CD4-positive, alpha-beta T cell treated with Interleukin-4 for 1 hour (primary cell): ENCODE results near the gene COL26A1.
"Not testable (repeated sequence)": the region's sequence is repeated elsewhere in the genome, so short reads cannot be mapped to it uniquely, and the experiment has no call there.

ENCODE experiments used
- DNase-seq, 2 donors: peaks; one replicate each; pipeline ENCODE4 v3.0.0-alpha.2; 2020 to 2022

Gene COL26A1

DNA sequence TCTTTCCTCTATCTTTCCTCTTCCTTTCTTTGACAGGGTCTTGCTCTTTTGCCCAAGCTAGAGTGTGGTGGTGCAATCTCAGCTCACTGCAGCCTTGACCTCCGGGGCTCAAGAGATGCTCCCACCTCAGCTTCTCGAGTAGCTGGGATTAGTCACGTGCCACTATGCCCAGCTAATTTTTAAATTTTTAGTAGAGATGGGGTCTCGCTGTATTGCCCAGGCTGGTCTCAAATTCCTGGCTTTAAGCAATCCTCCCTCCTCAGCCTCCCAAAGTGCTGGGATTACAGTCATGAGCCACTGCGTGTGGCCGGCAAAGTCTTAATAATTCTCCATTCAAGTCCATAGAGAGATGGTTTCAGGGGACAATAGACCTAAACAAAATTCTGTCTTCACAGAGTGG, 40.2 kb downstream of the COL26A1 start:
- no peak for DNase-seq

DNA sequence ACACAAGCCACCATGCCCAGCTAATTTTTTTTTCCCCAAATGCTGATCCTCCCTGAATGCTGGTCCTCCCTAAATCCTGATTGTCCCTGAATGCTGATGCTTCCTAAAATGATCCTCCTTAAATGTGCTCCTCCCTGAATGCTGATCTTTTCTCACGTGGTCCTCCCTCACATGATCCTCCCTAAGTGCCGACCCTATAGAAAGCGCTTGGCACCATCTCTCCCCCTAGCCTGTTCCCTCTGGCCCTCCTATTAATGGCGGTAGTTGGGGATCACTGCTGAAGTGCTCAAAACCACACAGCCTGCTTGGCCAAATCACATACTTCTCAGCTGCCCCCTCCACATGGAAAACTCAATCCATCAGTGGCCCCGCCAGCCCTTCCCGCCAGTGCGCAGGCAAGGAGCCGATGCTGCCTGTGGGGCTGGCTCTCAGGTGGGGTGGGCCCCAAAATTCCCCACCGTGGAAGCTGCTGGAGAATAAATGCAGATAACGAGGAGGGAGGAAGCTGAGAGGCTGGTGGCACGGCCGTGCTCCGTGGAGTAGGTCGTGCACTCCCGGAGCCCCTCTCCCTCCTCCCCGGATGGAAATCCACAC, 42.9 kb downstream of the COL26A1 start:
- no peak for DNase-seq

DNA sequence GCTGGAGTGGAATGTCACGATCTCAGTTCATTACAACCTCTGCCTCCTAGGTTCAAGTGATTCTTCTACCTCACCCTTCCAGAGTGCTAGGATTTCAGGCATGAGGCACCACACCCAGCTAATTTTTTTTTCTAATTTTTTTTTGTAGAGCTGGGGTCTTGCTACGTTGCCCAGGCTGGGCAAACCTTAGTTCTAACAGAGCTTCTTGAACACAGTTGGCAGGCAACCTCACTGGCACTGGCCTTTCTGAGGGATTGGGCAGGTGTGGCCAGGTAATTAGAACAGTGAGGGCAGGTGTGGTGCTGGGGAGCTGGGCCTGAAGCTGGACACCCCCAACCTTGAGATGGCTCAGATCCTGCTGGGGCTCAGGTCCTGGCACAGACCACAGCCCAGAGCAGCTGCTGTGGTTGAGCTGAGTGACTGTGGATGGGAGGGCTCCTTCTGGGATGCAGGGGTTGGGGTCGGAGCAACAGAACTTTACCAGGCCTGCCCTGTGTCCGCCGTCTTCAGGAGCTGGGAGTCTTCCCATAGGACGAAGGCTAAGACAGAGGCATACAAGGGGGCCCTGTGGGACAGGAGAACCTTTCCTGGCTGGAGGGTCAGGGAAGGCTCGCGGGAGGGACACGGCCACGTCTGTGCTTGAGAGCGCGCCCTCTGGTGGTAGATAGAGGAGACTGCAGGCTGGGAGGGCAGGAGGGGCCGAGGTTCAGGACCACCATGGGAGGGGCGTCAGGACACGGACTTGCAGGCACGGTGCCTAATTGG, 48.2 kb downstream of the COL26A1 start:
- DNase-seq: peak; percentile 31 to 42

DNA sequence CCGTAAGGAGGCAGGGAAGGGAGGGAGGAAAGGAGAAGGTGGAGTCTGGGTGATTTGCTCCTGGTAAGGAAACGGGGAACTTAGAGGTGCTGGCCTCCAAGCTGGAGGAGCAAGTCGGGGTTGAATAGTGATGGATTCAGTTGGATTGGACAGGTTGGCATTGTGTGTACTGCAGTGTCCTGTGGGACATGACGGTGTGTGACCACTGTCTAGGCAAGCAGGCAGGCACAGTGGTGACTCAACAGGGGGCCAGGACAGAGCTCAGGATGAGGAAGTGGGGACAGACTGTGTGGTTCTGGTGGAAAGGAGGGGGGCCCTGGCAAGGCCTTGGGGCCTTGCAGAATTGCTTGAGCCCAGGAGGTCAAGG, 48.8 kb downstream of the COL26A1 start:
- DNase-seq: peak; percentile 9 to 29

DNA sequence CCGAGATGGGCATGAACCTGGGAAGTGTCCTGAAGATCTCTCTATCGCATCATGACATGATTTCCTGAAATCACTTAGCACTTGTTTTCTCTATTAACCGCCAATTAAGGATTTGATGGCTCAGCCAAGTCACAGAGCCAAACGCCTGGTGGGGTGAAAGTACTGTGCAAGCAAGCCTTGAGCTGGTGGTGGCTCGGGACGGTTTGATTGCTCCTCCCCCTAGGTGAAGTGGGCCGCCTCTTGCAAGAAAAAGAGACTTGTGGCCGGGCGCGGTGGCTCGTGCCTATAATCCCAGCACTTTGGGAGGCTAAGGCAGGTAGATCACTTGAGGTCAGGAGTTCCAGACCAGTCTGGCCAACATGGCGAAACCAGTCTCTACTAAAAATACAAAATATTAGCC, 50.3 kb downstream of the COL26A1 start:
- no peak for DNase-seq

DNA sequence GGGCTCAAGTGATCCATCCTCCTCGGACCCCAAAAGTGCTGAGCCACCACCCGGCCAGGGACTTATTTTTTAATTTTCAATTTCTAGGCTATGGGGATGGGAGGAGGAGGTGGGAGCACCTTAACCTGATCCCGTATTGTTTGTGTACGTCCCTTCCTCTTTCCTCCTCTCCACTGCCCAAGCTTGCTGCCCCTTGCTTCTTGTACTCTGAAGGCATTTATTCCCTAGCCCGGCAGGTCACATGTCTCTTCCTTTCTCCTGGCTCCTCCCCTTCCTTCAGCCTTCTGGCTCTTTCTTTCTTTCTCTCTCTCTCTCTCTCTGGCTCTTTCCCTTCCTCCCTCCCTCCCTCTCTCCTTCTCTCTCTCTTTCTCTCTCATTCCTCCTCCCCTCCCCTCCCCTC, 56.0 kb downstream of the COL26A1 start:
- DNase-seq: no peak

DNA sequence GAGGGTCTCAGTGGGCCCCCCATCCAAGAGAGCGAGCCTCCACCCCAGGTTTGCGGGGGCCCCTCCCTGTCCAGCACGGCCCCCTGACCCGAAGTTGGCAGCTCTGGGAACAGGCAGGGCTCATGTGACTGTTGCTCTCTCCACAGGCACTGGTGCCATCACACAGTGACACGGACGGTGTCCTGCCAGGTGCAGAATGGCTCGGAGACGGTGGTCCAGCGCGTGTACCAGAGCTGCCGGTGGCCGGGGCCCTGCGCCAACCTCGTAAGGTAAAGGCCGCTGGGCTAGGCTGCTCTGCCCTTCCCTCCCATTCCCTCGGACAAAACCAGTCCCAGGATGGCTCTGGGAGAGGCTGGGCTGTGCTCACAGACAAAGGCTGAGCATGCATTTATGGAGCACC, 57.2 kb downstream of the COL26A1 start:
- no peak for DNase-seq

DNA sequence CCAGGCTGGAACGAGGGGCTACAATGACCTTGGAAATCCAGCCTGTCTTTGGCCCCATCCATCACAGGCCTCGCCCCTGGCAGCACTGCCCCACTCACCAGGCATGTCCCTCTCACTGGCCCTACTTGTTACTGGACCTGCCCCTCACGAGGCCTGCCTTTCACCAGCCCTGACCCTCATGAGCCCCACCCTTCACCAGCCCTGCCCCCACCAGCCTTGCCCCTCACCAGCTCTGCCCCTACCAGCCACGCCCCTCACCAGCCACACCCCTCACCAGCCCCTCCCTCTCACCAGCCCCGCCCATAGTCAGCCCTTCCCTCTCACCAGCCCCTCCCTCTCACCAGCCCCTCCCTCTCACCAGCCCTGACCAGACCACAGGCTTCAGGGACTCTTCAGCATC, 57.8 kb downstream of the COL26A1 start:
- no peak for DNase-seq

DNA sequence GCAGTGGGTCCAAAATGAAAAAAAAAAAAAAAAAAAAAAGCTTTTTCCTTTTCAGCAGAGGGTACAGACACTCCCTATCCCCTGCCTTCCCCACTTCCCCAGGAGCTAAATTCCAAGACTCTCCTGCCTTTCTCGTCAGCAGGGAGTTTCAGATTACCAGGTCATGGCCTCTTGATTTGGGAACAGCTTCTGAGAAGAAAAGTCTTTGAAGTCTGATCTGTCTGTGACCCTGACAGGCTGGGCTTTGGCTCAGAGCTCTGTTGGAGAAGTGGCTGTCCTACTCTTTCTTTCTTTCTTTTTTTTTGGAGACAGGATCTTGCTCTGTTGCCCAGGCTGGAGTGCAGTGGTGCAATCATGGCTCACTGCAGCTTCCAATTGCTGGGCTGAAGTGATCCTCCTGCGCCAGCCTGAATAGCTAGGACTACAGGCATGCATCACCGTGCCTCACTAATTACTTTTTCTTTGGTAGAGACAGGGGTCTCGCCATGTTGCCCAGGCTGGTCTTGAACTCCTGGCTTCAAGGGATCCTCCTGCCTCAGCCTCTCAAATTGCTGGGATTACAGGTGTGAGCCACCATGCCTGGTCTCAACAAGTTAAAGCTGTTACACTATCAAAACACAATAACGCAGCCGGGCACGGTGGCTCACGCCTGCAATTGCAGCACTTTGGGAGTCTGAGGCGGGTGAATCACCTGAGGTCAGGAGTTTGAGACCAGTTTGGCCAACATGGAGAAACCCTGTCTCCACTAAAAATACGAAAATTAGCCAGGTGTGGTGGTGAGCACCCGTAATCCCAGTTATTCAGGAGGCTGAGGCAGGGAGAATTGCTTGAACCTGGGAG, 59.9 kb downstream of the COL26A1 start:
- DNase-seq: no peak

DNA sequence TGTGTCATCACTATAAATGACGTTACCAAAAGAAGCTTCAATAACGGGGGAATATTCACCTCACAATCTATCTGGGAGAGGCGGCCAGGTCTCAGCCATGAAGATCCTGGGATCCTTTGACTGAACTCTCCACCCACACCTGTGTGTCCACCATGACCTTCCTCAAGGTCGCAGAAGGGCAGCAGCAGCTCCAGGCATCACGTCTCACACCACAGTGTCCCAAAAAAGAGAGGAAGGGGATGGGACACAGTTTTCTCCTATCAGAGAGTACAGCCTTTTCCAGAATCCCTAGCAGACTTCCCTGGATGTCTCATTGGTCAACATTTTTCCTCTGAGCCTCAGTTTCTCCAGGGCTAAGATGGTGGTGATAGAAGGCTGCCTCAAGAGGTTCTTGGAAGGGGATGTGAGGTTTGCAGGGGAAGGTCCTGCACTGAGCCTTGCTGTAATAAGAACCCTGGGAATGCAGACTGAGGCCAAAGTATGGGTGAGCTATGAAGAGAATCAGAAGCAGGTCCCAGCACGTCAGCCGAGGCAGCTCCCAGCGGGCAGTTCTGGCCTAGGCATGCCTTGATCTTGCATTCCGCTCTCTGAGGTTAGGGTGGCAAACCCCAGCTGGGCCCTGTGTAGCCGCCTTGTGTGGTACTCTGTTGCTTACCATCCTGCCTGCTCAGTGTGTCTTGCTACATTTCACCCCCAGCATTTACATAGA, 63.8 kb downstream of the COL26A1 start:
- no peak for DNase-seq

DNA sequence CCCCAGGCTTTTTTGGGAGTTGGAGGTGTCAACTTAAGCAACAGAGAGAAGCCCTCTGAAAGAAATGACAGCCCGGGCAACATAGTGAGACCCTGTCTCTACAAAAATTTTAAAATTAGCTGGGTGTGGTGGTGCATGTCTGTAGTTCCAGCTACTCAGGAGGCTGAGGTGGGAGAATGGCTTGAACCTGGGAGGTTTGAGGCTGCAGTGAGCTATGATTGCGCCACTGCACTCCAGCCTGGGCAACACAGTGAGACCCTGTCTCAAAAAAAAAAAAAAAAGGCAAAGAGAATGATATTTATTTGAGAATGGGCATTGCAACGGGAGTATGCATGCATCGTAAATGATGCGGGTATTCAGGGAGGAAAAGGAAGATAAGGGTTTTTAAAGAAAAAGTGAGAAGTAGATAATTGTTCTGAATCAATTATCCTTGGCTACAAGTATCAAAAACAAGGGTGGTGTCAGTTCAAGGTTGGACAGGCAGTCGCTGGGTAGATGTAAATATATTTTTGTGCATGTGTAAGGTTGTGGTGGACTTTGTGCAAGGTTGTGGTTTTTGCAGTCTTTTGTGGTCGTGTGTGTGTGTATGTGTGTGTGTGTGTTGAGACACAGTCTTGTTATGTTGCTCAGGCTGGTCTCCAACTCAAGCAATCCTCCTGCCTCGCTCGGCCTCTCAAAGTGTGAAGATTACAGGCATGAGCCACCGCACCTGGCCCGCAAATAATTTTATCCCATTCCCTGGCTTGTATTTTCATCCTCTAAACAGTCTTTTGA, 65.6 kb downstream of the COL26A1 start:
- DNase-seq: no peak

DNA sequence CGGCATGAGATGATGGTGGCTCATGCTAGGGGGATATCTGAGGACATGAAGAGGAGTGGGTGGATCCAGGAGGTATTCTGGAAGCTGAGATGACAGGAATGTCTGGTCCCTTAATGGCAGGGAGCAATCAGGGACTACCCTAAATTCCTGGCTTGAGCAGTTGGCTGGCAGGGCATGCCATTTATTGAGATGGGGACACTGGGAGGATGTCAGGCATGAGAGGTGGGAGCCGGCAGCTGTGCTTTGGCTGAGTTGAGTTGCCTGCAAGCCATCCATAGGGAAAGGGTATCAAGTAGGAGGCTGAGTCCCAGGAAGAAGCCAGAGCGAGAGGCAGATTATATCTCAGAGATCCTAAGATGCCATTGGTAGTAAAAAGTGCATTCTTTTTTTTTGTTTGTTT, 69.6 kb downstream of the COL26A1 start:
- no peak for DNase-seq

DNA sequence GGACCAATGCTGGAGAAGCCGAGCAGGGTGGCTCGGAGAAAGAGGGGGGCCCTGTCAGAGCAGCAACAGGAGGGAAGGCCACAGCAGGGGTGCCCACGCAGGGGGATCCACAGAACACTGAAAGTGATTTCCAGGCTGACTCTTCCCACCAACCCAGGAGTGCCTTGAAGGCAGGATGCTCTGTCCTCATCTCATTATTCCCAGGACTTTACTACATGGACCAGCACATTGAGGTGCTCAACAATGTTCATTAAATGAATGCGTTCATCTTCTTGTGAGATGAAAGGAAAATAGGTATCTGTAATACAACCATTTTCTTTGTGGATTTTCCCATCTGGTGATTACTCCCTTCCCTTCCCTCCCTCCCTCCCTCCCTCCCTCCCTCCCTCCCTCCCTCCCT, 71.0 kb downstream of the COL26A1 start:
- DNase-seq: no peak

DNA sequence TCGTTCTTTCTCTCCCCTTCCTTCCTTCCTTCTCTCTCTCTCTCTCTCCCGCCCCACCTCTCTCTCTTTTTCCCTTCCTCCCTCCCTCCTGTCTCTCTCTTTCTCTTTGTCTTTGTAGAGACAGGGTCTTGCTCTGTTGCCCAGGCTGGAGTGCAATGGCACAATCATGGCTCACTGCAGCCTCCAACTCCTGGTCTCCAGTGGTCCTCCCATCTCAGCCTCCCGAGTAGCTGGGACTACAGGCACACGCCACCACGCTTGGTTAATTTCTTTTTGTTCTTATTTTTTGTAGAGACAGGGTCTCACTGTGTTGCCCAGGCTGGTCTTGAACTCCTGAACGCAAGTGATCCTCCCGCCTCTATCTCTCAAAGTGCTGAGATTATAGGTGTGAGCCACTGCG, 71.5 kb downstream of the COL26A1 start:
- DNase-seq: not testable (repeated sequence)

DNA sequence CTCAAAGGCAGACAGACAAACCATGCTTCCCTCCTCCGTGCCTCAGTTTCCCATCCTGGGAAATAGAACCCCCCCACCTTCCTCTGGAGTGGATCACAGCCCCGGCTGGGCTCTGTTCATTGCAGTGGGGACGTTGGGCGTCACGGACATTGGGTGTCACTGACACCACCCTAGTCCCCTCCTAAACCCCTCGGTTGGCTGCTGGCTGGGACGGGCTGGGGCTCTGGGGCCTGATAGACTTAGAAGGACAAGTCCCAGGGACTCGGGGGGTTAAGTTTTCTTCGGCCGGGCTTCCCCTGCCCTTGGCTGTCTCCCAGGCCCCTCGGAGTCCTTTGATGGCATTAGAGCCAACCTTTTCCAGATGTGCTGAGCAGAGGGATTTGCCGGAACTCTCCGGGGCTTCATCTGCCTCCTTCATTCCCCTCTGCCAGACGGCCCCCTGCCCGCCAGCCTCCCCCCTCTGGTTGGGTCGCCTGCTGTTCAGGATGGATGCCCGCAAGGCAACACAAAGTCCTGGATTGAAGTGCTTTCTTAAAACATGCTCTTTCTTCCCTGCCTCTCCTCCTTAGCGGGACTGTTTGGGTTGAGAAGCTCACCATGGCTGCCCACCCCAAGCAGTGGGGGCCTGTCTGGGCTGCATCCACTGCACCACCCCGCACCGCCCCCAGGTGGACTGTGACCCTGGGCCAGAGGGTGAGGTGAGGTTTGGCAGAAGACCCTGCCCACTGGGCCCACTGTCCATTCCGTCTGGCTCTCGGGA, 73.0 kb downstream of the COL26A1 start:
- no peak for DNase-seq

DNA sequence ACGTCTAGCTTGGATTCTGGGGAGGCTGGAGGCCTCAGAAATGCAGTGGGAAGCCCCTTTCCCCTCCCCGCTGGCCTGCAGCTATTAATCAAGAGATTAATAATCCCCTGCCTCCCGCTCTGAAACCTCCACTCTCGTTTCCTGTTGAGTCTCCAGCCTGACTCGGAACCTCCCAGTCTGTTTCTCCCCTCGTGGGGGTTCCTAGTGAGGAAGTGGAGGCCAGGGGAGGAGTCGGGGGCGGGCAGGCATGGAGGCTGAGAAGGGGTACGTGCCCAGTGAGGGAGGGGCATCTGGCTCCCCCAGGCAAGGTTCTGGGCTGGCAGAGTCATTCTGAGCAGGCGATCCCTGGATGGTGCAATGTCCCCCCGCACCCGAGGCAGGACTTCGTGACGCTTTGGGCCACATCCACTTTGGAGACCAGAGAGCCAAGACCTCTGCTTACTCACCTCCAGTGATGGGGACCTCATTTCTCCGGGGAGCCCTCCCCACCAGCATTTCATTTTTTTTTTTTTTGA, 73.6 kb downstream of the COL26A1 start:
- DNase-seq: no peak

DNA sequence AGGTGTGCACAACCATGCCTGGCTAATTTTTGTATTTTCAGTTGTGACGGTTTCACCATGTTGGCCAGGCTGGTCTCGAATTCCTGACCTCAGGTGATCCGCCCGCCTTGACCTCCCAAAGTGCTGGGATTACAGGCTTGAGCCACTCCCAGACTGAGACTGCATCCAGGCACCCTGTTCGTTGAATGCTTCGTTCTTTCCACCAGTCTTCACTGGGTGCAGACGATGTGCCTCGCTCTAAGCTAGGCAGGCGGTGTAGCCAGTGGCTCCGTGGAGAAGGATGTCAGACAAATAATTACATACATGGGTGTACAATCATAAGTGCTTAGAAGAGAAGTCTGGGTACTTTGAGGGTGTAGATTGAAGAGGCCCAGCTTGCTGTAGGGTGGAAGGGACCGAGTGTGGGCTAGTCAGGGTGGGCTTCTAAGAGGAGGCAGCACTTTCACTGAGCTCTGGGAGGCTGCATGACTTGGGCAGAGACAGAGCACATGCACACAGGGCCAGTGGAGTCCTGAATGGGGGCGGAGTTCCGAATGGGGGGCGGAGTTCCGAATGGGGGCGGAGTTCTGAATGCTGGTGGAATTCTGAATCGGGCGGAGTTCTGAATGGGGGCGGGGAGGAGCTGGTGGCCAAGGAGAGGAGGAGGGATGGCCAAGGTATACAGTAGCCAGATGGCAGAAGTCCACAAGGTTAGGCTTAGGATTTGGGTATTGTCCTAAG, 74.3 kb downstream of the COL26A1 start:
- no peak for DNase-seq

DNA sequence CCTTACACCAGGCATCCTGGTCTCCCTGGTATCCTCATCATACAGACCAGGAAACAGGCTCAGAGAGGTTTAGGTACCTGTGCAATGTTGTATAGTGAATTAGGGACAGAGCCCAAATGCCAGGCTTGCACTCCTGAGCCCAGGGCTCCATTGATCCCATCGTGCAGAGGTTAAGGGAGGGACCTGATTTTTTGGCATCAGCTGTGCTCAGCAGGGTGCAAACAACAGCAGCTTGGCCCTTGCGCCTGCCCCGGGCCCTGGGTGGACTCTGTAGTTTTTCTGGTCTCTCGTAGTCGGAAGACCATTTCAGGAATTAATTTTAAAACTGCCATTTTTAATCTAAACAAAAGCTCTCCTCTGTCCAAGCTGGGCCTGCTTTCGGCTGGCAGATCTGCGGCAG, 79.2 kb downstream of the COL26A1 start:
- no peak for DNase-seq

DNA sequence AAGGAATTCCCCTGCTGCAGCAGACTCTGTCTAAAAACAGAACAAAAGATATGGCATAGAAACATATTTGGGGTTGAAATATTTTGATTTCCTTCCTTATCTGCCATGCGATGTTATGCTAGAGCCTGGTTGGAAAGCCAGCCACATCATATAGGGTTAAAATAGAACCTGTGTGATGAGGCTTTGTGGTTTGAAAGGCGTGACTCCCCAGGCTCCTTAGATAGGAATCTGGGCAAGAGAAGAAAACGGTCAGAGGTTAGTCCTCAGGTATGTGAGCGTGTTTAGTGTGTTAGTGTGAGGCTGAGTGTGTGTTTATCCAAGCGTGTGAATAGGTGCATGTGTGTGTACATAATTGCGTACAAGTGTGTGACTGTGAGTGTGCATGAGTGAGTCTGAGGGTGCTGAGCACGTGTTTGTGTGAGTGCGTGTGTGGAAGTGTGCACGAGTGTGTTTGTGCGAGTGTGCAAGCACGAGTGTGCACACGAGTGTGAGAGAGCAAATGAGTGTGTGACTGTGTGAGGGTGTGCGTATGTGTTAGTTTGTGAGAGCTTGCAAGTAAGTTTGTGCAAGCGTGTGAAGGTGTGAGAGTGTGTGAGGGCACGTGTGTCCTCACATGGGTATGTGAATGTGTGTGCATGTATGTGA, 79.9 kb downstream of the COL26A1 start:
- no peak for DNase-seq

DNA sequence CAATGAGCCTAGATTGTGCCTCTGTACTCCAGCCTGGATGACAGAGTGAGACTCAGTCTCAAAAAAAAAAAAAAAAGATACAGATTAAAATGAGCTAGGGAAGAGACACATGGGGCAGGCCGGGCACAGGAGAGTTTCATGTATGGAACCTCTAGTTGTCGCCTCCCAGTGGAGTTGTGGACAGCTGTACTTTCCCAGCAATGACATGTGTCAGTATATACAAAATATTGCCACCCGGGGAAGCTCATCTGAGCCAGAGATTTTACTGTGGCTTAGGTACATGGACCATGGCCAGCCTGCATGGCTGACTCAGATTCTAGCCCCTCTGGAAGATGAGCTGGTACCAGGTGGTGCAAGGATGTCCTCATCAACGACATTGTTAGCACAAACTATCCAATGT, 87.4 kb downstream of the COL26A1 start:
- no peak for DNase-seq
